Activated naive CD4-positive, alpha-beta T cell (primary cell): ENCODE data around the gene ACVR1B.

ENCODE experiments used
- DNase-seq, 4 experiments: peaks; one replicate each; lab custom pipeline; 2025; lab: John Stamatoyannopoulos, UW

Gene ACVR1B

GRCh38 chr12:52044292-52044983 is 92.9 kb downstream of the ACVR1B start:
- no peak for DNase-seq

GRCh38 chr12:52045794-52046199 is 94.3 kb downstream of the ACVR1B start:
- no peak for DNase-seq
